ENCODE results near the gene PTOV1.

DNA sequence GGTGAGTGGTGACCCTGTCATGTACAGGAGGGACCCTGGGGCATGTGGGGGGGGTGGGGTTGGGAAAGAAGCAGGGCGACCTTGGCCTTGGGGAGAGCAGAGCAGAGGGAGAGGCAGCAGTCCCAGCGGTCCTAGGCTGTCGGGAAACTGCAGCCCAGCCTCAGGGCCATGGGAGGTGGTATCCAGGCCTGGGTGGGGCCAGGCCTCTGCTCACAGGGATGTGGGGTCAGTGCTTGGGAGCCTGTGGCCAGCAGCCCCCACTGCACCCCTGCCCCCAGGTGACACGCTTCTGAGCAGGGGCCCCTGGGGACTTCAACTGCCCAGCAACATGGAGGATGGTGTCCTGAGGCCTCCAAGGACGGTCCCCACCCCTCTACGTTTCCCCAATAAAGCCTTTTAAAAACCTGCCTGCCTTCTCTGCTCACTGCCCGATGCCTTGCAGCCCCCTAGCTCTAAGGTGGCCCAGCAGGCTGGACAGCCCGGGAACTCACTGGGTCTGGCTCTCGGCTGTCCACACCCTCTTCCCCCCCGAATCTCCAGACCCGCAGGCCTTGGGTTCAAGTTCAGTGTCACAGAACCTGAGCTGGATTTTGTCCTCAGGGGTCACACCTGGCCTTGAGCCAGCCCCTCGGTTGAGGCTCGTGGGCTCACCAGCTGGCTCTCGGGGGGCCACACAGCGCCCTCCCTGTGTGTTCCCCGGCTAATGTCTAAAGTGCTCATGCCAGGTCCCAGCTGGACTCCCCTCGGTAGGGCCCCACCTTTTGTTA lies 9.6 kb downstream of the PTOV1 start:
- TF ChIP-seq, protein P1, sequence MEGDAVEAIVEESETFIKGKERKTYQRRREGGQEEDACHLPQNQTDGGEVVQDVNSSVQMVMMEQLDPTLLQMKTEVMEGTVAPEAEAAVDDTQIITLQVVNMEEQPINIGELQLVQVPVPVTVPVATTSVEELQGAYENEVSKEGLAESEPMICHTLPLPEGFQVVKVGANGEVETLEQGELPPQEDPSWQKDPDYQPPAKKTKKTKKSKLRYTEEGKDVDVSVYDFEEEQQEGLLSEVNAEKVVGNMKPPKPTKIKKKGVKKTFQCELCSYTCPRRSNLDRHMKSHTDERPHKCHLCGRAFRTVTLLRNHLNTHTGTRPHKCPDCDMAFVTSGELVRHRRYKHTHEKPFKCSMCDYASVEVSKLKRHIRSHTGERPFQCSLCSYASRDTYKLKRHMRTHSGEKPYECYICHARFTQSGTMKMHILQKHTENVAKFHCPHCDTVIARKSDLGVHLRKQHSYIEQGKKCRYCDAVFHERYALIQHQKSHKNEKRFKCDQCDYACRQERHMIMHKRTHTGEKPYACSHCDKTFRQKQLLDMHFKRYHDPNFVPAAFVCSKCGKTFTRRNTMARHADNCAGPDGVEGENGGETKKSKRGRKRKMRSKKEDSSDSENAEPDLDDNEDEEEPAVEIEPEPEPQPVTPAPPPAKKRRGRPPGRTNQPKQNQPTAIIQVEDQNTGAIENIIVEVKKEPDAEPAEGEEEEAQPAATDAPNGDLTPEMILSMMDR (IDR thresholded peaks at IDR 0.05; ENCODE audit: low read length) = no peak
- no peak for TF ChIP-seq EZH2phosphoT487 (IDR thresholded peaks at IDR 0.05; ENCODE audit: low read length)

Measured in MM.1S (cell line).